ENCODE data around the gene S1PR5. TPM values are rescaled to one million over a fixed set of nuclear protein-coding genes. Genes with fewer than 3 reads are reported as not detected.

Gene S1PR5
- total and polyA plus RNA-seq, 2 of the 8 experiments (the other 6 are each of a cell fraction or from before 2014, with no cell fraction given), result 2.4 to 8.6 TPM

DNA sequence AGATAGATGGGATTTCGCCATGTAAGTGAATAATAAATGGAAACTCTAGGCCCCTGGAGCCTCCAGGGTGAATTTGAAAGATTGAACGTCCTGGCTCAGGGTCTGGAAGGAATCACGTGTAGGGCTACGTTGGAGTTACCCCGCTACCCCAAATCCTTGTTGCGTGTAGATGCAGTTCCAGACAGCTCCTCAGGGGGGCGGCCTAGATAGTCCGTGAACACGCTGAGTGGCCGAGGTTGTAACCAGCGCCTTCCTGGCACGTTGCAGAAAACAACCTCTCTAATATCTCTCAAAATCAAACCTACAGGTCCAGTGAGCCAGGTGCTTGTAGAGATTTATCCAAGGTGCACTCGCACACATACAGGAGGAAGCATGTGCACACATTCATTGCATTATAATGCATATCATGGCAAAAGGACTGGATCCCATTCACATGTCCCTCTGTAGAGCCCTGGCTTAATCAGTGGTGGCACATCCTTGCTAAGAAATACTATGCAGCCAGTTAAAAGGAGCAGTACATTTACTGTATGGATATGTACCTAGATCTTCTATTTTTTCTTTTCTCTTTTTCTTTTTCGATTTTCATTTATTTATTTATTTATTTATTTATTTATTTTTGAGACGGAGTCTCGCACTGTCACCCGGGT is 11.5 kb downstream of the S1PR5 start:
- Histone ChIP-seq H3K4me2 (ENCODE audit: insufficient read depth in 1 of 2, low read depth in 2 of 2, low read length in 2 of 2) (no peak overlapping the region; a peak in 1 of 4 replicates), H3K79me1 (ENCODE audit: low read depth, low read length) (peaks cover 3% of the 10 kb centered on the region; the same call in 1 of the 2 replicates), H3K27me3 (replicated peaks in 1 of 4; ENCODE audit: control insufficient read depth in 3 of 4, extremely low read depth in 1 of 4, insufficient read depth in 3 of 4, low read length in 3 of 4) (no peaks in the 10 kb centered on the region), H3K4me3 (ENCODE audit: extremely low read depth in 1 of 4, insufficient read depth in 2 of 4, low read depth in 3 of 4, low read length in 4 of 4) (no peak overlapping the region), H4K91ac (replicated peaks; ENCODE audit: insufficient read length, low read length) (no peak overlapping the region), H3K56ac (replicated peaks; ENCODE audit: insufficient read length, low read depth, low read length) (no peak overlapping the region), H4K20me1 (replicated peaks in 1 of 2; ENCODE audit: control insufficient read depth in 1 of 2, insufficient read depth in 2 of 2, low read length in 2 of 2) (peaks cover 0 to 2% of the 10 kb centered on the region in 2 experiments), H3K4me1 (replicated peaks in 1 of 4; ENCODE audit: control insufficient read depth in 3 of 4, insufficient read depth in 4 of 4, low read length in 3 of 4) (peaks cover 0 to 14% (median 10%) of the 10 kb centered on the region in 4 experiments; a peak in 5 of 7 replicates), H2BK15ac (ENCODE audit: low read length) (no peak overlapping the region), H3K9ac (replicated peaks in 1 of 4; ENCODE audit: extremely low read depth in 1 of 4, low read depth in 3 of 4, low read length in 3 of 4) (no peak overlapping the region), H3K27ac (ENCODE audit: low read depth, low read length) (no peak overlapping the region), H3K23me2 (ENCODE audit: low read depth, low read length) (peaks cover 10% of the 10 kb centered on the region; the same call in 1 of the 2 replicates), H2AK5ac (ENCODE audit: low read depth, low read length) (no peak overlapping the region), H3K23ac (ENCODE audit: insufficient read length) (no peak overlapping the region), H3K14ac (ENCODE audit: insufficient read length) (no peak overlapping the region), H3K4ac (replicated peaks; ENCODE audit: insufficient read length, low read depth, low read length) (no peak overlapping the region), H3K79me2 (ENCODE audit: control insufficient read depth in 1 of 2, insufficient read depth in 2 of 2, low read length in 2 of 2) (peaks cover 0 to 17% of the 10 kb centered on the region in 2 experiments; a peak in 2 of 4 replicates), H2BK120ac (replicated peaks; ENCODE audit: low read depth, low read length) (no peak overlapping the region), H2AFZ (ENCODE audit: low read length) (no peak overlapping the region), H2BK12ac (ENCODE audit: low read depth, low read length) (no peak overlapping the region), H2BK5ac (ENCODE audit: low read depth, low read length) (no peak overlapping the region), H3K18ac (ENCODE audit: extremely low read depth, low read length) (no peak overlapping the region), H3K9me3 (ENCODE audit: insufficient read depth in 2 of 2, low read depth in 1 of 2, low read length in 1 of 2) (no peaks in the 10 kb centered on the region), H4K8ac (ENCODE audit: extremely low read depth, insufficient read depth, low read length) (no peak overlapping the region), H3K36me3 (ENCODE audit: control insufficient read depth in 2 of 4, insufficient read depth in 4 of 4, low read length in 3 of 4) (no peaks in the 10 kb centered on the region), H4K5ac (ENCODE audit: insufficient read length, low read depth, low read length) (no peak overlapping the region), H2BK20ac (ENCODE audit: low read length) (no peak overlapping the region)
- peak in 1 of 2 experiments; percentile 95 for DNase-seq (ENCODE audit: low read depth in 1 of 2, low spot score in 2 of 2)
- peak; percentile 93 for FAIRE-seq
- POLR2A ChIA-PET (ENCODE audit: partially characterized antibody), result interaction anchor here (0.6 kb wide), 1 partner anchor 17 kb away, joined by 3 read pairs; no protein-coding TSS in a partner anchor
- CTCF ChIA-PET (ENCODE audit: partially characterized antibody), result interaction anchor here (0.7 to 5.8 kb wide), 11 partner anchors 9 to 238 kb away, joined by 3 to 46 read pairs (median 3); partner anchors contain the start of gene S1PR5
- 23% methylated on average over 17 of the region's 17 CpGs; no CpG with 5 or more reads in 1 of the 2 experiments for WGBS, 2 experiments (ENCODE audit: extremely low coverage in 1 of 2, insufficient coverage in 1 of 2, insufficient read length in 1 of 2, insufficient replicate concordance in 2 of 2, low coverage in 1 of 2, low lambda C conversion rate in 2 of 2, missing lambda C conversion rate in 1 of 2)
- TF ChIP-seq RAD21 (IDR thresholded peaks at IDR 0.05 in 1 of 2, conservative IDR thresholded peaks at IDR 0.05 in 1 of 2; ENCODE audit: low read depth in 2 of 2, low read length in 2 of 2) (peak; percentile 52 to 61), BACH1 (IDR thresholded peaks at IDR 0.05; ENCODE audit: low read length) (peak; percentile 66; the same call in 1 of the 2 replicates), SIN3A (conservative IDR thresholded peaks at IDR 0.05 in 1 of 2, IDR thresholded peaks at IDR 0.05 in 1 of 2; ENCODE audit: low read depth in 1 of 2, low read length in 2 of 2) (0 out of 4 replicates have a peak, but pooled peaks of 1 of the 2 experiments have one; percentile 46), CREB1 (IDR thresholded peaks at IDR 0.05) (peak; percentile 58), KDM4A (IDR thresholded peaks at IDR 0.05; ENCODE audit: low read depth, low read length, severe bottlenecking) (no peak), SP4 (IDR thresholded peaks at IDR 0.05; ENCODE audit: low read length) (0 out of 2 replicates have a peak, but pooled peaks have one; percentile 34)
- TF ChIP-seq, protein P1, sequence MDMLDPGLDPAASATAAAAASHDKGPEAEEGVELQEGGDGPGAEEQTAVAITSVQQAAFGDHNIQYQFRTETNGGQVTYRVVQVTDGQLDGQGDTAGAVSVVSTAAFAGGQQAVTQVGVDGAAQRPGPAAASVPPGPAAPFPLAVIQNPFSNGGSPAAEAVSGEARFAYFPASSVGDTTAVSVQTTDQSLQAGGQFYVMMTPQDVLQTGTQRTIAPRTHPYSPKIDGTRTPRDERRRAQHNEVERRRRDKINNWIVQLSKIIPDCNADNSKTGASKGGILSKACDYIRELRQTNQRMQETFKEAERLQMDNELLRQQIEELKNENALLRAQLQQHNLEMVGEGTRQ (IDR thresholded peaks at IDR 0.05; ENCODE audit: low read length), result peak; percentile 71
- TF ChIP-seq, protein P2, sequence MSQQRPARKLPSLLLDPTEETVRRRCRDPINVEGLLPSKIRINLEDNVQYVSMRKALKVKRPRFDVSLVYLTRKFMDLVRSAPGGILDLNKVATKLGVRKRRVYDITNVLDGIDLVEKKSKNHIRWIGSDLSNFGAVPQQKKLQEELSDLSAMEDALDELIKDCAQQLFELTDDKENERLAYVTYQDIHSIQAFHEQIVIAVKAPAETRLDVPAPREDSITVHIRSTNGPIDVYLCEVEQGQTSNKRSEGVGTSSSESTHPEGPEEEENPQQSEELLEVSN (IDR thresholded peaks at IDR 0.05), result peak; percentile 53
- TF ChIP-seq, protein P3, sequence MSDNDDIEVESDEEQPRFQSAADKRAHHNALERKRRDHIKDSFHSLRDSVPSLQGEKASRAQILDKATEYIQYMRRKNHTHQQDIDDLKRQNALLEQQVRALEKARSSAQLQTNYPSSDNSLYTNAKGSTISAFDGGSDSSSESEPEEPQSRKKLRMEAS (IDR thresholded peaks at IDR 0.05), result peak; percentile 79

All from H1 (cell line).